Bone marrow (tissue), 2 donors: ENCODE results near the gene PLCG2.
"Not testable (repeated sequence)": the region's sequence is repeated elsewhere in the genome, so short reads cannot be mapped to it uniquely, and the experiment has no call there.

Experiments
- DNase-seq, 2 donors: peaks; one replicate each; lab custom pipeline; 2025; lab: John Stamatoyannopoulos, UW

Gene PLCG2

GRCh38 chr16:82004601-82005000 is 225.5 kb downstream of the PLCG2 start:
- DNase-seq = no peak

DNA sequence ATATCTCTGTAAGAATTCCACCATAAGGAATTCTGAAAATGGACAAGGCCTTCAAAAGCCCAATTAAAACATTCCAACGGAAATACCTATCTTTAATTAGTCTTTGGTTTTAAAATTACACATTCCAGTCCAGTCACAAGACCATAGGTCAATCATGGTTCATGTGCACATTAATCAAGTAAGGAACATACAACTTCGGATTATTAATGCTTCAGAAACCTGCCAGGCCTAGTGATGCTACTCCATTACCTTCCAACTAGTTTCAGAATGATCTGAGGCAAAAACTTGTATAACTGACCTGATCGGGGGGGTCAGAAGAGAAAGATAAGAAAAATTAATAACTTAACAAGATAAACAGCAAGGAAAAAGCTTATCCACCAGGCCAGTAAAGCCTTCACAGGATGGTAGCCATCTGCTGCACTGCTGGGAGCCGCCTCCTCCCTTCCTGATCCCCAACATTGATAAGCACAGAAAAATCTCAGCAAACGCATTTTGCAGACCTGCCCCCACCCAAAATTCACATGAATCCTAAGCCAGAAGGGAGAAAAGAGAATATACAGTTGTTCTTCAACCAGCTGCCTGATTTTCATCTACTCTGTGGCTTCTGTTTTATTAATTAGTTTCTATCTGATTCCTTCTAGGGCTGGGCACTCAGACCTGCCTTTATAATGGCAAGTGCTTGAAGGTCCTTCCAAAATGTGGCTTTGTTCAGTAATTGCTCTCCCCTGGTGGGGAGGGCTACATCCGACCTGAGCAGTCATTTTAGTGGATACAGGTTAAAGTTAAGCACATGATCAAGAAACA is 226.1 kb downstream of the PLCG2 start:
- no peak for DNase-seq

- no peak for DNase-seq
Observed at GRCh38 chr16:82006036-82006435, 226.9 kb downstream of the PLCG2 start.

DNA sequence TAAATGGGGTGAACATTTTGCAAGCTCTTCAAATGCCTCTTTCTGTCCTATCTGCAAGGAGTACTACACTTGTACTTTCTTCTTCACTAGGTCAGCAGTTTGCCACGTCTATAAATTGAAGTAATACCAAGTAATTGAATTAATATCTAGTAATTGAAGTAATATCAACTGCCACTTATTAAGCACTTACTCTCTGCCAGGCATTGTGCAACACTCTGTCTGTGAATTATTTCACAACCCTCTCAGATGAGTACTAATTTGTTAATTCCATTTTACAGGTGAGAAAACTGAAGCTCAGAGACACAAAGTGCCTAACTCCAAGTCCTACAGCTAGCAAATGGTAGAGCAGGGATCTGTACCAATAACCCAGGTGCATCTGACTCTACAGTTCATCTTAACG is 228.1 kb downstream of the PLCG2 start:
- DNase-seq = no peak

- no peak for DNase-seq
Observed at GRCh38 chr16:82008957-82009592, 230.0 kb downstream of the PLCG2 start.

DNA sequence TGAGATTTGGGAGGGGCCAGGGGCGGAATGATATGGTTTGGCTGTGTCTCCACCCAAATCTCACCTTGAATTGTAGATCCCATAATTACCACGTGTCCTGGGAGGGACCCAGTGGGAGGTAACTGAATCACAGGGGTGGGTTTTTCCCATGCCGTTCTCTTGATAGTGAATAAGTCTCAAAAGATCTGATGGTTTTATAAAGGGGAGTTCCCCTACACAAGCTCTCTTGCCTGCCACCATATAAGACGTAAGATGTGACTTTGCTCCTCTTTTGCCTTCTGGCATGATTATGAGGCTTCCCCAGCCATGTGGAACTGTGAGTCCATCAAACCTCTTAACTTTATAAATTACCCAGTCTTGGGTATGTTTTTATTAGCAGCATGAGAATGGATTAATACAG is 230.7 kb downstream of the PLCG2 start:
- DNase-seq = not testable (repeated sequence)

GRCh38 chr16:82010649-82011048 is 231.6 kb downstream of the PLCG2 start:
- no peak for DNase-seq

GRCh38 chr16:82011199-82011641 is 232.1 kb downstream of the PLCG2 start, which contains the start of gene SDR42E1:
SDR42E1 (minus strand) TSS chr16:82011470; CDS start chr16:82000858, 10,612 bp downstream.
- no peak for DNase-seq
